Neural progenitor cell (in vitro differentiated cells): ENCODE results near the gene NLK. TPM values are rescaled to one million over a fixed set of nuclear protein-coding genes. Genes with fewer than 3 reads are reported as not detected.

Experiments used
- DNase-seq: peaks from one replicate; pipeline ENCODE4 v3.0.0-alpha.2; 2016; ENCODE audit warnings: low spot score
- H2AFZ ChIP-seq: fragments of 200-600 bp; sonication (generic); replicated peaks from 2 replicates; pipeline ENCODE4 v1.6.1; 2016; ENCODE audit warnings: antibody characterized with exemption
- H3F3A ChIP-seq: fragments of 200-600 bp; sonication (generic); 2 replicates; pipeline ENCODE4 v1.6.1; 2016; ENCODE audit warnings: antibody characterized with exemption, low read depth
- H3K27ac ChIP-seq: fragments of 200-600 bp; sonication (generic); 2 replicates; pipeline ENCODE4 v1.5.1; 2016; ENCODE audit warnings: mild to moderate bottlenecking
- H3K27me3 ChIP-seq: fragments of 200-600 bp; sonication (generic); 2 replicates; pipeline ENCODE4 v1.6.1; 2016; ENCODE audit warnings: mild to moderate bottlenecking, moderate library complexity
- H3K36me3 ChIP-seq: fragments of 200-600 bp; sonication (generic); 2 replicates; pipeline ENCODE4 v1.5.1; 2016
- H3K4me1 ChIP-seq: fragments of 200-600 bp; sonication (generic); 2 replicates; pipeline ENCODE4 v1.6.1; 2016; ENCODE audit warnings: mixed run types
- H3K4me2 ChIP-seq: fragments of 200-600 bp; sonication (generic); 2 replicates; pipeline ENCODE4 v1.6.1; 2016
- H3K4me3 ChIP-seq: fragments of 200-600 bp; sonication (generic); 2 replicates; pipeline ENCODE4 v1.5.1; 2016
- H3K79me2 ChIP-seq: fragments of 200-600 bp; sonication (generic); 2 replicates; pipeline ENCODE4 v1.6.1; 2016; ENCODE audit warnings: low read depth
- H3K9ac ChIP-seq: fragments of 200-600 bp; sonication (generic); 2 replicates; pipeline ENCODE4 v1.6.1; 2016
- H3K9me3 ChIP-seq: fragments of 200-600 bp; sonication (generic); 2 replicates; pipeline ENCODE4 v1.5.1; 2016; ENCODE audit warnings: low read depth
- H4K20me1 ChIP-seq: fragments of 200-600 bp; sonication (generic); 2 replicates; pipeline ENCODE4 v1.6.1; 2016; ENCODE audit warnings: low read depth
- H3K27ac Mint-ChIP-seq: 3 replicates; pipeline ENCODE4 v1.8.0; 2021; ENCODE audit warnings: mixed read lengths
- H3K27me3 Mint-ChIP-seq: 2 replicates; pipeline ENCODE4 v1.8.0; 2022; ENCODE audit warnings: low read depth, mild to moderate bottlenecking, inconsistent platforms, moderate library complexity, mixed read lengths; ENCODE audit not compliant: insufficient read depth
- H3K36me3 Mint-ChIP-seq: 3 replicates; pipeline ENCODE4 v1.8.0; 2021; ENCODE audit warnings: mixed read lengths
- H3K4me1 Mint-ChIP-seq: 3 replicates; pipeline ENCODE4 v1.8.0; 2021; ENCODE audit warnings: mixed read lengths
- H3K4me3 Mint-ChIP-seq: 3 replicates; pipeline ENCODE4 v1.8.0; 2021; ENCODE audit warnings: mild to moderate bottlenecking, moderate library complexity, mixed read lengths
- H3K9me3 Mint-ChIP-seq: 3 replicates; pipeline ENCODE4 v1.8.0; 2020; ENCODE audit warnings: mixed read lengths
- EZH2 ChIP-seq: fragments of 200-600 bp; sonication (generic); IDR thresholded peaks from 2 replicates; pipeline ENCODE4 v1.6.1; 2017; ENCODE audit warnings: antibody characterized with exemption, mild to moderate bottlenecking, moderate library complexity
- EZH2phosphoT487 ChIP-seq: fragments of 200-600 bp; sonication (generic); IDR thresholded peaks from 2 replicates; pipeline ENCODE4 v1.6.1; 2017; ENCODE audit warnings: antibody characterized with exemption
- total RNA-seq: library from RNA; depleted of rRNA; stranded (reverse); fragments of >200 nt; gene quantifications from 2 replicates; pipeline ENCODE4 v1.2.3, GENCODE V29; 2015; ENCODE audit warnings: low replicate concordance
- TF ChIP-seq, protein P1 (sequence below): fragments of 200-600 bp; sonication (generic); IDR thresholded peaks from 2 replicates; pipeline ENCODE4 v1.5.1; 2017; ENCODE audit warnings: antibody characterized with exemption, mild to moderate bottlenecking

The NLK gene
- total RNA-seq, result 50.1 and 61.7 TPM in 2 replicates

GRCh38 chr17:28042657-28042720, at the start of gene NLK:
TSS of gene NLK (plus strand) at chr17:28042677. CDS start at chr17:28042874, 197 bp downstream.
- no peaks in the 10 kb centered on the region for H3K36me3 ChIP-seq
- H4K20me1 ChIP-seq, result peaks cover 38% of the 10 kb centered on the region
- peaks cover 57% of the 10 kb centered on the region for H3K79me2 ChIP-seq

DNA sequence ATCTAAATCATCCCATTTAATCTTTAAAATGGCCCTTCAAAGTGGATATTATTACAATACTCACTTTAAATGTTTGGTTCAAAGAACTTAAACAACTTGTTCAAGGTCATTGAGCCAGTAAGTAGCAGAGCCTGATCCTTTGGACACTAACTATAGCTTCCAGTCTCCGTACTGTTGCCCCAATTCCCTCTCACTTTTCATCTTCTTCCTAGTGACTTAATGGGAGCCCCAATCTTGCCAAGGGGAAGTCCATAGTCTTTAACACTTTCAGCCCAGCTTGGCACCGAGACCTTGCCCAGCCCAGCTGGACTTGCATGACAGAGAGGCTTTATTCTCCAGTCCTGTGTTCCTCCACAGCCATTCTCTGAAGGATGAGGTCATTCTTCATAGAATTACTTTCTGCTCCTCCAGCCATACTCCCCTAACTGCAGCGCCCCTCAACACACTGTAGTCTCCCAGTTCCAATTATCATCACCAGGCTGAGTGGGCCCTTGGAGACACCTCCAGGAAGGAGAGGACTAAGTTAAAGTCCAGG, 49.2 kb upstream of the NLK start:
- Histone ChIP-seq H3K27ac (no peak overlapping the region), H3K9ac (no peak overlapping the region), H3K4me3 (no peak overlapping the region), H3F3A (no peaks in the 10 kb centered on the region), H4K20me1 (no peaks in the 10 kb centered on the region), H3K4me1 (peaks cover 14% of the 10 kb centered on the region), H3K27me3 (no peaks in the 10 kb centered on the region), H3K79me2 (no peaks in the 10 kb centered on the region), H2AFZ (no peak overlapping the region), H3K4me2 (no peak overlapping the region), H3K36me3 (no peaks in the 10 kb centered on the region), H3K9me3 (no peaks in the 10 kb centered on the region)
- DNase-seq, result no peak
- no peaks in the 10 kb centered on the region for H3K36me3 Mint-ChIP-seq
- H3K9me3 Mint-ChIP-seq, result no peaks in the 10 kb centered on the region
- TF ChIP-seq, protein P1, sequence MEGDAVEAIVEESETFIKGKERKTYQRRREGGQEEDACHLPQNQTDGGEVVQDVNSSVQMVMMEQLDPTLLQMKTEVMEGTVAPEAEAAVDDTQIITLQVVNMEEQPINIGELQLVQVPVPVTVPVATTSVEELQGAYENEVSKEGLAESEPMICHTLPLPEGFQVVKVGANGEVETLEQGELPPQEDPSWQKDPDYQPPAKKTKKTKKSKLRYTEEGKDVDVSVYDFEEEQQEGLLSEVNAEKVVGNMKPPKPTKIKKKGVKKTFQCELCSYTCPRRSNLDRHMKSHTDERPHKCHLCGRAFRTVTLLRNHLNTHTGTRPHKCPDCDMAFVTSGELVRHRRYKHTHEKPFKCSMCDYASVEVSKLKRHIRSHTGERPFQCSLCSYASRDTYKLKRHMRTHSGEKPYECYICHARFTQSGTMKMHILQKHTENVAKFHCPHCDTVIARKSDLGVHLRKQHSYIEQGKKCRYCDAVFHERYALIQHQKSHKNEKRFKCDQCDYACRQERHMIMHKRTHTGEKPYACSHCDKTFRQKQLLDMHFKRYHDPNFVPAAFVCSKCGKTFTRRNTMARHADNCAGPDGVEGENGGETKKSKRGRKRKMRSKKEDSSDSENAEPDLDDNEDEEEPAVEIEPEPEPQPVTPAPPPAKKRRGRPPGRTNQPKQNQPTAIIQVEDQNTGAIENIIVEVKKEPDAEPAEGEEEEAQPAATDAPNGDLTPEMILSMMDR, result no peak
- TF ChIP-seq EZH2 (no peak), EZH2phosphoT487 (no peak)
- no peak overlapping the region for H3K27ac Mint-ChIP-seq
- no peak overlapping the region for H3K4me3 Mint-ChIP-seq
- peaks cover 2% of the 10 kb centered on the region for H3K27me3 Mint-ChIP-seq
- peaks cover 6% of the 10 kb centered on the region for H3K4me1 Mint-ChIP-seq

More at GRCh38 chr17:28042657-28042720, at the start of gene NLK:
- Histone ChIP-seq H3F3A (peaks cover 11% of the 10 kb centered on the region), H2AFZ (no peak within 1 kb of the TSS), H3K9me3 (no peaks in the 10 kb centered on the region), H3K27ac (peak within 1 kb of the TSS; percentile 54), H3K4me2 (peak within 1 kb of the TSS; percentile 89), H3K27me3 (no peaks in the 10 kb centered on the region), H3K9ac (peak within 1 kb of the TSS; percentile 74), H3K4me1 (peaks cover 46% of the 10 kb centered on the region), H3K4me3 (peak within 1 kb of the TSS; percentile 89)
- Mint-ChIP-seq H3K27me3 (peaks cover 3% of the 10 kb centered on the region), H3K9me3 (no peaks in the 10 kb centered on the region), H3K27ac (peak within 1 kb of the TSS; percentile 11), H3K4me3 (peak within 1 kb of the TSS; percentile 94), H3K36me3 (peaks cover 8% of the 10 kb centered on the region), H3K4me1 (peaks cover 51% of the 10 kb centered on the region)
- DNase-seq, result no peak
- TF ChIP-seq EZH2phosphoT487 (no peak), EZH2 (no peak)
- TF ChIP-seq, protein P1, result no peak

DNA sequence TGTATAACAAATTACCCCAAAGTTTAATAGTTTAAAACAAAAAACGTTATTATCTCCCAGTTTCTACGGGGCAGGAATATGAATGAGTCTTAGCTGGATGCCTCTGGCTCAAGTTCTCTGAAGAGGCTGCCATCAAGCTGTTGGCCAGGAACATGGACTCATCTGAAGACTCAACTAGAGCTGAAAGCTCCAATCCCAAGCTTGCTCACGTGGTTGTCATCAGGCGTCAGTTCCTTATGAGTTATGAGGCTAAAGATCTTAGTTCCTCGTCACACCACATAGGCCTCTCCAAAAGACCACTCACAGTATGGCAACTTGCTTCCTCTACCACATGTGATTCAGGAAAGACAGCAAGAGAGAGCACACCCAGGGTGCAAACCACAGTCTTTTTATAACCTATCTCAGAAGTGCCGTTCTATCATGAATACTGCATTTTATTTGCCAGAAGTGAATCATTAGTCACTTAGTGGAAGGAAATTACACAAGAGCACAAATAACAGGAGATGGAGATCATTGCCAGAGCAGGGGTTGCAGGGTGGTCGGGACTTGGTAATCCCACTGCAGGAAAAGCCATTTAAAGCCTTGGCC, 48.7 kb upstream of the NLK start:
- no peaks in the 10 kb centered on the region for H4K20me1 ChIP-seq
- H2AFZ ChIP-seq, result no peak overlapping the region
- H3K4me1 ChIP-seq, result peaks cover 14% of the 10 kb centered on the region
- no peaks in the 10 kb centered on the region for H3K9me3 Mint-ChIP-seq
- H3K4me1 Mint-ChIP-seq, result peaks cover 6% of the 10 kb centered on the region
- no peak overlapping the region for H3K4me2 ChIP-seq
- no peak overlapping the region for H3K4me3 Mint-ChIP-seq
- H3K9me3 ChIP-seq, result no peaks in the 10 kb centered on the region
- no peaks in the 10 kb centered on the region for H3K27me3 ChIP-seq
- H3K27ac ChIP-seq, result no peak overlapping the region
- no peak overlapping the region for H3K4me3 ChIP-seq
- H3K27me3 Mint-ChIP-seq, result peaks cover 2% of the 10 kb centered on the region
- H3K36me3 Mint-ChIP-seq, result no peaks in the 10 kb centered on the region
- H3K27ac Mint-ChIP-seq, result no peak overlapping the region
- no peak for TF ChIP-seq EZH2
- TF ChIP-seq, protein P1, result no peak
- no peak for TF ChIP-seq EZH2phosphoT487
- no peaks in the 10 kb centered on the region for H3K36me3 ChIP-seq
- no peaks in the 10 kb centered on the region for H3F3A ChIP-seq
- no peak overlapping the region for H3K9ac ChIP-seq
- no peaks in the 10 kb centered on the region for H3K79me2 ChIP-seq
- DNase-seq, result no peak
